Liver (tissue), 9 donors: ENCODE results near the gene APBB1. TPM values are rescaled to one million over a fixed set of nuclear protein-coding genes. Genes with fewer than 3 reads are reported as not detected.

Experiments used
- DNase-seq: peaks from one replicate; pipeline ENCODE4 v3.0.0-alpha.2; 2017; ENCODE audit warnings: low spot score
- H3K27ac ChIP-seq, 2 donors: one replicate each; pipeline ENCODE4 v1.7.0; 2013; ENCODE audit warnings: inconsistent platforms in 2 of 2, low read length in 2 of 2, control low read depth in 1 of 2, low read depth in 1 of 2, mild to moderate bottlenecking in 1 of 2
- H3K27me3 ChIP-seq, 4 donors: one replicate each; pipeline versions ENCODE4 v1.6.1 to v1.7.0; 2013; ENCODE audit warnings: low read length in 3 of 4, inconsistent platforms in 1 of 4, mild to moderate bottlenecking in 1 of 4, moderate library complexity in 1 of 4; ENCODE audit not compliant: control insufficient read depth in 4 of 4, insufficient read depth in 4 of 4
- H3K36me3 ChIP-seq, 4 donors: one replicate each; pipeline versions ENCODE4 v1.6.1 to v1.7.0; 2013; ENCODE audit warnings: low read length in 3 of 4, mild to moderate bottlenecking in 3 of 4, low read depth in 1 of 4, moderate library complexity in 1 of 4; ENCODE audit not compliant: control insufficient read depth in 4 of 4, insufficient read depth in 3 of 4
- H3K4me1 ChIP-seq, 4 donors: one replicate each; pipeline versions ENCODE4 v1.6.1 to v1.7.0; 2013; ENCODE audit warnings: low read length in 3 of 4, mild to moderate bottlenecking in 3 of 4, moderate library complexity in 1 of 4; ENCODE audit not compliant: control insufficient read depth in 4 of 4, insufficient read depth in 4 of 4
- H3K4me3 ChIP-seq, 3 donors: one replicate each; pipeline versions ENCODE4 v1.6.1 to v1.7.0; 2013; ENCODE audit warnings: low read length in 3 of 3, control low read depth in 1 of 3, low read depth in 1 of 3, mild to moderate bottlenecking in 1 of 3
- H3K9ac ChIP-seq, 2 donors: one replicate each; pipeline ENCODE4 v1.7.0; 2013; ENCODE audit warnings: low read length in 2 of 2, mild to moderate bottlenecking in 2 of 2, moderate library complexity in 2 of 2, control low read depth in 1 of 2, low read depth in 1 of 2
- H3K9me3 ChIP-seq, 4 donors: one replicate each; pipeline versions ENCODE4 v1.6.1 to v1.7.0; 2013; ENCODE audit warnings: low read length in 3 of 4; ENCODE audit not compliant: control insufficient read depth in 4 of 4
- EGR1 ChIP-seq, 2 donors: IDR thresholded peaks; 2 replicates each; pipeline ENCODE4 v1.6.1; 2016 to 2018; ENCODE audit warnings: antibody characterized with exemption in 2 of 2, low read depth in 2 of 2
- FOXA1 ChIP-seq: IDR thresholded peaks from 2 replicates; pipeline ENCODE4 v1.6.1; 2016; ENCODE audit warnings: antibody characterized with exemption
- FOXA2 ChIP-seq: IDR thresholded peaks from 2 replicates; pipeline ENCODE4 v1.6.1; 2016; ENCODE audit warnings: antibody characterized with exemption
- GABPA ChIP-seq, 2 donors: IDR thresholded peaks in 1 of 2; conservative IDR thresholded peaks in 1 of 2; 2 replicates each; pipeline ENCODE4 v1.6.1; 2016; ENCODE audit warnings: antibody characterized with exemption in 2 of 2, mild to moderate bottlenecking in 1 of 2, moderate library complexity in 1 of 2
- HNF4A ChIP-seq, 2 donors: conservative IDR thresholded peaks; 2 replicates each; pipeline ENCODE4 v1.6.1; 2016; ENCODE audit warnings: antibody characterized with exemption in 2 of 2, mild to moderate bottlenecking in 2 of 2
- HNF4G ChIP-seq: IDR thresholded peaks from 2 replicates; pipeline ENCODE4 v1.6.1; 2016; ENCODE audit warnings: antibody characterized with exemption
- NR2F2 ChIP-seq: IDR thresholded peaks from 2 replicates; pipeline ENCODE4 v1.6.1; 2016; ENCODE audit warnings: antibody characterized with exemption
- RAD21 ChIP-seq, 2 donors: IDR thresholded peaks; 2 replicates each; pipeline ENCODE4 v1.6.1; 2016; ENCODE audit warnings: antibody characterized with exemption in 2 of 2, mild to moderate bottlenecking in 2 of 2
- RXRA ChIP-seq, 2 donors: IDR thresholded peaks; 2 replicates each; pipeline ENCODE4 v1.6.1; 2017 to 2018; ENCODE audit warnings: antibody characterized with exemption in 2 of 2, mild to moderate bottlenecking in 1 of 2
- SP1 ChIP-seq: IDR thresholded peaks from 2 replicates; pipeline ENCODE4 v1.6.1; 2018; ENCODE audit warnings: antibody characterized with exemption, mild to moderate bottlenecking
- TAF1 ChIP-seq: conservative IDR thresholded peaks from 2 replicates; pipeline ENCODE4 v1.6.1; 2016; ENCODE audit warnings: antibody characterized with exemption, mild to moderate bottlenecking
- YY1 ChIP-seq: IDR thresholded peaks from 2 replicates; pipeline ENCODE4 v1.6.1; 2016; ENCODE audit warnings: antibody characterized with exemption, mild to moderate bottlenecking
- WGBS: extraction: QIAGEN DNeasy Blood & Tissue Kit; methylation state at CpG from one replicate; pipeline ENCODE4 v1.1.7; 2013; 5-methylcytosine and 5-hydroxymethylcytosine counted together
- polyA plus RNA-seq, 2 donors: library from polyadenylated mRNA; stranded (reverse) in 1 of 2; unstranded in 1 of 2; fragments of 200-250 nt in 1 of 2; fragments of >200 nt in 1 of 2; fragmentation: Nextera tagmentation in 1 of 2; extraction: Ambion mirVana in 1 of 2; gene quantifications; one replicate each; pipeline versions ENCODE4 v1.2.1 to v1.2.3, GENCODE V29; 2013 to 2015
- total RNA-seq, 2 donors: library from RNA; depleted of rRNA; stranded (reverse); fragments of >200 nt; gene quantifications; one replicate each; pipeline ENCODE4 v1.2.3, GENCODE V29; 2014
- TF ChIP-seq, protein P1 (sequence below): IDR thresholded peaks from 2 replicates; pipeline ENCODE4 v1.6.1; 2016; ENCODE audit warnings: antibody characterized with exemption, mild to moderate bottlenecking
- TF ChIP-seq, protein P2 (sequence below): IDR thresholded peaks from 2 replicates; pipeline ENCODE4 v1.6.1; 2016; ENCODE audit warnings: antibody characterized with exemption
- TF ChIP-seq, protein P3 (sequence below): IDR thresholded peaks from 2 replicates; pipeline ENCODE4 v1.6.1; 2016; ENCODE audit warnings: antibody characterized with exemption
- TF ChIP-seq, protein P4 (sequence below): fragments of 150-350 bp; IDR thresholded peaks from 2 replicates; pipeline ENCODE4 v1.5.1; 2017; ENCODE audit warnings: improper control_type of control experiment, low read depth, low read length; ENCODE audit not compliant: missing input control
- donor health status: healthy.
- donor health status: healthy.
- donor health status: healthy.
- donor health status: healthy.
- donor health status: healthy.

The APBB1 gene
- total and polyA plus RNA-seq, 4 donors, result 2.5 to 8.6 (median 6.3) TPM

DNA sequence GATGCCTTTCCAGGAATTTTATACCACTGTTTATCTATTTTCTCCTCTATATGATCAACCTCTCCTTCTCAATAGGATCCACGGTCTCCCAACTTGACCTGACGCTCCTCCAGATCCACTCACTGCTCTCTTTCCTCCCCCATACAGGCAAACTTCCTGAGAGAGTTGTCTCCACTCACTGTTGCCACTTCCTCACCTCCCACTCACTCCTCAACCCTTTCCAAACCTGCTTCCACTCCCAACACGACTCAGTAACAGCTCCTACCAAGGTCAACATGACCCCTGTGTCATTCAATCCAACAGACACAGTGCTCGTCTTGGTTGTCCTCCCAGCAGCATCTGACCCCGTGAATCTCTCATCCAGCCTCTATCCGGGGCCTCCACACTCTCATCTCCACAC lies 3.1 kb downstream of the APBB1 start:
- TF ChIP-seq, protein P1, sequence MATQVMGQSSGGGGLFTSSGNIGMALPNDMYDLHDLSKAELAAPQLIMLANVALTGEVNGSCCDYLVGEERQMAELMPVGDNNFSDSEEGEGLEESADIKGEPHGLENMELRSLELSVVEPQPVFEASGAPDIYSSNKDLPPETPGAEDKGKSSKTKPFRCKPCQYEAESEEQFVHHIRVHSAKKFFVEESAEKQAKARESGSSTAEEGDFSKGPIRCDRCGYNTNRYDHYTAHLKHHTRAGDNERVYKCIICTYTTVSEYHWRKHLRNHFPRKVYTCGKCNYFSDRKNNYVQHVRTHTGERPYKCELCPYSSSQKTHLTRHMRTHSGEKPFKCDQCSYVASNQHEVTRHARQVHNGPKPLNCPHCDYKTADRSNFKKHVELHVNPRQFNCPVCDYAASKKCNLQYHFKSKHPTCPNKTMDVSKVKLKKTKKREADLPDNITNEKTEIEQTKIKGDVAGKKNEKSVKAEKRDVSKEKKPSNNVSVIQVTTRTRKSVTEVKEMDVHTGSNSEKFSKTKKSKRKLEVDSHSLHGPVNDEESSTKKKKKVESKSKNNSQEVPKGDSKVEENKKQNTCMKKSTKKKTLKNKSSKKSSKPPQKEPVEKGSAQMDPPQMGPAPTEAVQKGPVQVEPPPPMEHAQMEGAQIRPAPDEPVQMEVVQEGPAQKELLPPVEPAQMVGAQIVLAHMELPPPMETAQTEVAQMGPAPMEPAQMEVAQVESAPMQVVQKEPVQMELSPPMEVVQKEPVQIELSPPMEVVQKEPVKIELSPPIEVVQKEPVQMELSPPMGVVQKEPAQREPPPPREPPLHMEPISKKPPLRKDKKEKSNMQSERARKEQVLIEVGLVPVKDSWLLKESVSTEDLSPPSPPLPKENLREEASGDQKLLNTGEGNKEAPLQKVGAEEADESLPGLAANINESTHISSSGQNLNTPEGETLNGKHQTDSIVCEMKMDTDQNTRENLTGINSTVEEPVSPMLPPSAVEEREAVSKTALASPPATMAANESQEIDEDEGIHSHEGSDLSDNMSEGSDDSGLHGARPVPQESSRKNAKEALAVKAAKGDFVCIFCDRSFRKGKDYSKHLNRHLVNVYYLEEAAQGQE, result no peak
- peaks cover 0 to 12% (median 3%) of the 10 kb centered on the region in 4 donors for H3K4me1 ChIP-seq
- H3K36me3 ChIP-seq, result peaks cover 0 to 1% (median 0%) of the 10 kb centered on the region in 4 donors
- no peaks in the 10 kb centered on the region for H3K9me3 ChIP-seq
- no peak overlapping the region for H3K4me3 ChIP-seq
- no peak for DNase-seq
- no peak overlapping the region for H3K27ac ChIP-seq
- H3K9ac ChIP-seq, result no peak overlapping the region
- WGBS, result 85% methylated on average over 6 of the region's 6 CpGs
- no peaks in the 10 kb centered on the region for H3K27me3 ChIP-seq

DNA sequence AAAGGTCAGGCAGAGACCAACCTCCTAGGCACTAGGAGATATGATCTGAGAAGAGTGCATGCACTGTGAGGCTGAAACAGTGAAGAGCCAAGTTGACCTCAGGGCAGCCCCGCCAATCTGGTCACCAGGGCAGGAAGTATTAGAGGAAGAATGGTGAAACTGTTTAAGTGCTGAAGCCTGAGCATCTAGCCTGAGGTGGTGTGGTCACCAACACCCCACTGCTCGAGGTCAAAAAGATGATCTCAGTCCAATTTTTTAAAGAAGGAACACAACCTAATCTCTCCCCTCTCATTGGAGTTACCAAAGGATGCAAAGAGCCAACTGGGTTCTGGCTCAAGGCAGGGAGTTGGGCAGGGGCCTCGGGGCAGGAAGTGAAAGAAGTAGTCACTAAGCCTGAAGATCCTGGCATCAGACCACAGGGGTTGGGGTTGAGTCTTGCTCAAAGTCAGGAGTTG lies 4.0 kb downstream of the APBB1 start:
- Histone ChIP-seq H3K9ac (no peak overlapping the region), H3K27ac (no peak overlapping the region), H3K4me3 (no peak overlapping the region), H3K27me3 (no peaks in the 10 kb centered on the region), H3K4me1 (peaks cover 0 to 8% (median 2%) of the 10 kb centered on the region in 4 donors), H3K36me3 (peaks cover 0 to 6% (median under 1%) of the 10 kb centered on the region in 4 donors), H3K9me3 (no peaks in the 10 kb centered on the region)
- no peak for DNase-seq
- WGBS, result 76% methylated on average over 3 of the region's 3 CpGs
- TF ChIP-seq, protein P2, sequence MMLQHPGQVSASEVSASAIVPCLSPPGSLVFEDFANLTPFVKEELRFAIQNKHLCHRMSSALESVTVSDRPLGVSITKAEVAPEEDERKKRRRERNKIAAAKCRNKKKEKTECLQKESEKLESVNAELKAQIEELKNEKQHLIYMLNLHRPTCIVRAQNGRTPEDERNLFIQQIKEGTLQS, result no peak
- no peak for TF ChIP-seq HNF4G
- TF ChIP-seq HNF4A (conservative IDR thresholded peaks at IDR 0.05), result no peak
- TF ChIP-seq FOXA1, result no peak
- TF ChIP-seq NR2F2, result no peak
- TF ChIP-seq, protein P3, sequence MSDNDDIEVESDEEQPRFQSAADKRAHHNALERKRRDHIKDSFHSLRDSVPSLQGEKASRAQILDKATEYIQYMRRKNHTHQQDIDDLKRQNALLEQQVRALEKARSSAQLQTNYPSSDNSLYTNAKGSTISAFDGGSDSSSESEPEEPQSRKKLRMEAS, result no peak
- TF ChIP-seq TAF1, result no peak

DNA sequence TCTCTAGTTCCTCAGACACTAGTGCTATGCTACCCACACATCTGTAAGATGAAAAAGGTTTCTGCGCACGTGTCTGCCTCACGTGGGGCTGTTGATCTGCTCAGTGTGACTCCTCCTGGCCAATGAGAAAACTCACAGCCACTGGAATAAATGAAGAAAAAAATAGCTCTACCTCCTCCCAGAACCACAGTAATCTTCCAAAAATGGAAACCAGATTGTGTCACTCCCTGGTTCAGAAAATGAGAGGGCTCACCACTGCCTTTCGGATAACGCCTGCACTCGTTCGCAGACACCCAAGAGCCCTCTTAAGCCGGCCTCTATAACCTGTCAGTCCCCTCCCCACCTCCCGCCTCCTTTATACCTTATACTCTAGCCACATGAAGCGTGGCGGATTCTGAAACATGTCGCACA lies 5.1 kb downstream of the APBB1 start:
- Histone ChIP-seq H3K4me3 (no peak overlapping the region), H3K4me1 (no peaks in the 10 kb centered on the region), H3K9ac (no peak overlapping the region), H3K36me3 (peaks cover 0 to 6% (median under 1%) of the 10 kb centered on the region in 4 donors), H3K9me3 (no peaks in the 10 kb centered on the region), H3K27me3 (no peaks in the 10 kb centered on the region), H3K27ac (no peak overlapping the region)
- no peak for DNase-seq
- 96% methylated on average over 12 of the region's 12 CpGs for WGBS
- TF ChIP-seq SP1 (no peak), RAD21 (IDR thresholded peaks at IDR 0.05) (no peak), TAF1 (no peak), FOXA1 (no peak), RXRA (IDR thresholded peaks at IDR 0.05) (no peak), EGR1 (IDR thresholded peaks at IDR 0.05; ENCODE audit: low read depth in 2 of 2) (no peak), NR2F2 (no peak), YY1 (no peak), GABPA (IDR thresholded peaks at IDR 0.05 in 1 of 2, conservative IDR thresholded peaks at IDR 0.05 in 1 of 2) (no peak), HNF4A (conservative IDR thresholded peaks at IDR 0.05) (no peak), FOXA2 (no peak)
- TF ChIP-seq, protein P4, sequence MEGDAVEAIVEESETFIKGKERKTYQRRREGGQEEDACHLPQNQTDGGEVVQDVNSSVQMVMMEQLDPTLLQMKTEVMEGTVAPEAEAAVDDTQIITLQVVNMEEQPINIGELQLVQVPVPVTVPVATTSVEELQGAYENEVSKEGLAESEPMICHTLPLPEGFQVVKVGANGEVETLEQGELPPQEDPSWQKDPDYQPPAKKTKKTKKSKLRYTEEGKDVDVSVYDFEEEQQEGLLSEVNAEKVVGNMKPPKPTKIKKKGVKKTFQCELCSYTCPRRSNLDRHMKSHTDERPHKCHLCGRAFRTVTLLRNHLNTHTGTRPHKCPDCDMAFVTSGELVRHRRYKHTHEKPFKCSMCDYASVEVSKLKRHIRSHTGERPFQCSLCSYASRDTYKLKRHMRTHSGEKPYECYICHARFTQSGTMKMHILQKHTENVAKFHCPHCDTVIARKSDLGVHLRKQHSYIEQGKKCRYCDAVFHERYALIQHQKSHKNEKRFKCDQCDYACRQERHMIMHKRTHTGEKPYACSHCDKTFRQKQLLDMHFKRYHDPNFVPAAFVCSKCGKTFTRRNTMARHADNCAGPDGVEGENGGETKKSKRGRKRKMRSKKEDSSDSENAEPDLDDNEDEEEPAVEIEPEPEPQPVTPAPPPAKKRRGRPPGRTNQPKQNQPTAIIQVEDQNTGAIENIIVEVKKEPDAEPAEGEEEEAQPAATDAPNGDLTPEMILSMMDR, result no peak
- TF ChIP-seq, protein P2, result no peak
- TF ChIP-seq, protein P3, result no peak
- TF ChIP-seq, protein P1, result no peak
